TTC549 (cell line): ENCODE data around the gene GADD45B.
"Not testable (repeated sequence)": the region's sequence is repeated elsewhere in the genome, so short reads cannot be mapped to it uniquely, and the experiment has no call there.

Experiments
- FAIRE-seq: peaks from 2 replicates; lab custom pipeline; 2012; peaks lifted over from hg19 to GRCh38; lab: Jason Lieb, UNC

GADD45B gene

GRCh38 chr19:2469102-2469914 lies 6.6 kb upstream of the GADD45B start:
- FAIRE-seq, result no peak

- FAIRE-seq, result not testable (repeated sequence)
Observed at GRCh38 chr19:2469915-2470200, 6.1 kb upstream of the GADD45B start.

GRCh38 chr19:2474232-2475017 lies 1.5 kb upstream of the GADD45B start:
- FAIRE-seq, result no peak

- no peak for FAIRE-seq
Observed at GRCh38 chr19:2475018-2475701, 767 bp upstream of the GADD45B start.

- no peak for FAIRE-seq
Observed at GRCh38 chr19:2476451-2477140, 669 bp downstream of the GADD45B start.

- no peak for FAIRE-seq
Observed at GRCh38 chr19:2477141-2477710, 1.3 kb downstream of the GADD45B start.

GRCh38 chr19:2477732-2478191 lies 1.8 kb downstream of the GADD45B start:
- no peak for FAIRE-seq

- FAIRE-seq, result no peak
Observed at GRCh38 chr19:2478278-2478755, 2.4 kb downstream of the GADD45B start.

- no peak for FAIRE-seq
Observed at GRCh38 chr19:2478756-2479555, 3.0 kb downstream of the GADD45B start.

- FAIRE-seq, result no peak
Observed at GRCh38 chr19:2479556-2480194, 3.7 kb downstream of the GADD45B start.

- no peak for FAIRE-seq
Observed at GRCh38 chr19:2481466-2481865, 5.5 kb downstream of the GADD45B start.

- FAIRE-seq, result no peak
Observed at GRCh38 chr19:2482354-2483038, 6.6 kb downstream of the GADD45B start.

- no peak for FAIRE-seq
Observed at GRCh38 chr19:2483084-2483483, 7.2 kb downstream of the GADD45B start.

GRCh38 chr19:2483484-2484151 lies 7.7 kb downstream of the GADD45B start:
- no peak for FAIRE-seq

GRCh38 chr19:2484178-2484937 lies 8.4 kb downstream of the GADD45B start:
- no peak for FAIRE-seq

- FAIRE-seq, result no peak
Observed at GRCh38 chr19:2485428-2485827, 9.5 kb downstream of the GADD45B start.

GRCh38 chr19:2487090-2487489 lies 11.2 kb downstream of the GADD45B start:
- no peak for FAIRE-seq

GRCh38 chr19:2487842-2488241 lies 11.9 kb downstream of the GADD45B start:
- FAIRE-seq, result no peak
